Astrocyte (in vitro differentiated cells and primary cell): ENCODE data around the gene RRBP1. TPM values are rescaled to one million over a fixed set of nuclear protein-coding genes. Genes with fewer than 3 reads are reported as not detected.

ENCODE experiments used
- DNase-seq: peaks from one replicate; pipeline ENCODE4 v3.0.0-alpha.2; 2010; ENCODE audit warnings: low read depth
- FAIRE-seq: peaks from 2 replicates; lab custom pipeline; 2011; peaks lifted over from hg19 to GRCh38; lab: Jason Lieb, UNC
- H2AFZ ChIP-seq: 2 replicates; pipeline ENCODE4 v1.6.0; 2012; ENCODE audit warnings: low read depth, low read length, inconsistent platforms
- H3K27ac ChIP-seq: 2 replicates; pipeline ENCODE4 v1.5.1; 2011; ENCODE audit warnings: low read depth, low read length, inconsistent platforms
- H3K27me3 ChIP-seq: 2 replicates; pipeline ENCODE4 v1.6.0; 2011; ENCODE audit warnings: low read length, inconsistent platforms; ENCODE audit not compliant: insufficient read depth
- H3K36me3 ChIP-seq: 2 replicates; pipeline ENCODE4 v1.5.1; 2011; ENCODE audit warnings: low read length, inconsistent platforms; ENCODE audit not compliant: insufficient read depth
- H3K4me1 ChIP-seq: 2 replicates; pipeline ENCODE4 v1.5.1; 2011; ENCODE audit warnings: low read length, inconsistent platforms; ENCODE audit not compliant: insufficient read depth
- H3K4me2 ChIP-seq: 2 replicates; pipeline ENCODE4 v1.6.0; 2012; ENCODE audit warnings: low read length, inconsistent platforms
- H3K4me3 ChIP-seq: 2 replicates; pipeline ENCODE4 v1.5.1; 2011; ENCODE audit warnings: low read depth, mild to moderate bottlenecking, low read length, inconsistent platforms; ENCODE audit not compliant: insufficient read depth
- H3K79me2 ChIP-seq: 2 replicates; pipeline ENCODE4 v1.6.0; 2012; ENCODE audit warnings: mild to moderate bottlenecking, low read length, inconsistent platforms; ENCODE audit not compliant: insufficient read depth
- H3K9ac ChIP-seq: 2 replicates; pipeline ENCODE4 v1.6.0; 2012; ENCODE audit warnings: mild to moderate bottlenecking, low read length, inconsistent platforms
- H3K9me3 ChIP-seq: 2 replicates; pipeline ENCODE4 v1.5.1; 2012; ENCODE audit warnings: low read depth, mild to moderate bottlenecking, low read length, inconsistent platforms; ENCODE audit not compliant: insufficient read depth
- H4K20me1 ChIP-seq: 2 replicates; pipeline ENCODE4 v1.6.0; 2012; ENCODE audit warnings: low read length, inconsistent platforms; ENCODE audit not compliant: insufficient read depth
- H3K27ac Mint-ChIP-seq: one replicate; pipeline ENCODE4 v1.8.0; 2021; ENCODE audit warnings: mild to moderate bottlenecking, mixed read lengths; ENCODE audit not compliant: unreplicated experiment
- H3K27me3 Mint-ChIP-seq: one replicate; pipeline ENCODE4 v1.8.0; 2021; ENCODE audit warnings: low read depth, mixed read lengths; ENCODE audit not compliant: unreplicated experiment
- H3K36me3 Mint-ChIP-seq: one replicate; pipeline ENCODE4 v1.8.0; 2021; ENCODE audit warnings: low read depth, mixed read lengths; ENCODE audit not compliant: unreplicated experiment
- H3K4me1 Mint-ChIP-seq: one replicate; pipeline ENCODE4 v1.8.0; 2021; ENCODE audit warnings: low read depth, mixed read lengths; ENCODE audit not compliant: unreplicated experiment
- H3K4me3 Mint-ChIP-seq: one replicate; pipeline ENCODE4 v1.8.0; 2021; ENCODE audit warnings: mild to moderate bottlenecking, moderate library complexity, mixed read lengths; ENCODE audit not compliant: unreplicated experiment
- H3K9me3 Mint-ChIP-seq: one replicate; pipeline ENCODE4 v1.8.0; 2021; ENCODE audit warnings: mild to moderate bottlenecking, mixed read lengths; ENCODE audit not compliant: unreplicated experiment
- CTCF ChIP-seq: IDR thresholded peaks from 2 replicates; pipeline ENCODE4 v1.5.1; 2011; ENCODE audit warnings: low read depth, mild to moderate bottlenecking, inconsistent platforms, low read length, moderate library complexity; ENCODE audit not compliant: insufficient read depth
- EZH2 ChIP-seq: IDR thresholded peaks from 2 replicates; pipeline ENCODE4 v1.6.1; 2012; ENCODE audit warnings: mild to moderate bottlenecking, low read length, inconsistent platforms; ENCODE audit not compliant: insufficient read depth
- total RNA-seq: library from RNA; stranded (reverse); gene quantifications from 2 replicates; pipeline ENCODE4 v1.2.1, GENCODE V29; 2021

RRBP1 gene
- total RNA-seq, 1 donor from 2014 or later: 347 TPM

DNA sequence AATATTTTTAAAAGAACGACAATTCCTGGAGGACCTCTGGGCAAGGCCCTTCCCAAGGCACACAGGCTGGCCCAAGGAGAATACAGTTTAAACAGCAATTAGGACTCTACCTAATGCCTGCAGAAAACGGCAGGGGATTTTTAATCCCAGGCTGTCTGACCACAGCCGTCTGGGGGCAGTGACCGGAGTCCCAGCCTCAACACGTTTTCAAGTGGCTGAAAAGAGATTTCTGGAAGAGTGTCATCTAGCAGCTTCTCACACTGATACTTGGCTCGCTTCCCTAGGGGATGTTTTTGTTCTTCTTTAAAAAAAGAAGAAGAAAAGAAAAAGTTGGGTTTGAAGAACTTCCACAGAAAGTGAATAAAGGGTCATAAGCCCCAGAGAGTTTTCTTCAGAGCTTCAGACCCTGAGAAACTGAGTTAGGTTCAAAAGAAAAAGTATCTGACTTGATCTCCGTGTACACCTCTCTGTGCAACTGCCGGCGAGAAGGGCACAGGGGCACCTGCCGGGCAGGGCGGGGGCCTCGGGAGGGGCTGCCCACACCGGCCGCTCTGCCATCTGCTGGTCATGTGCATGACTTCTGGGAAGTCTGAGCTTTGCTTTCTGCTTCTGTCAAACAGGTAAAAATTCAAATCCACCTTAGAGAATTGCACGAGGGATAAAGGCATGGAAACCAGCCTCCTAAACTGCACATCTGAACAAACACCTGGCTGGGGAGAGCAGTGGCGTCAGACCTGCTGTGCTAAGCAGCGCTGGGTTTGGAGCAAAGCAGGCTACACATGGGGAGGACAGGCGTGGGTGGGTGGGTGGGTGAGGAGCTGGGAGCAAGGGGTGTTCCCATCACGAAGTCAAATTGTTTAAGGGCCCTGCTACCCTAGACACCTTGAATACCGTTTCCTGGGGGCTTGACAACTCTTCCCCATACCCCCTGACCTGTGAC, 33.0 kb downstream of the RRBP1 start:
- Histone ChIP-seq H3K4me3 (no peak overlapping the region), H3K27me3 (no peaks in the 10 kb centered on the region), H2AFZ (no peak overlapping the region), H3K36me3 (peaks cover 13% of the 10 kb centered on the region), H3K79me2 (peaks cover 100% of the 10 kb centered on the region), H3K4me2 (no peak overlapping the region), H3K27ac (no peak overlapping the region), H3K9me3 (no peaks in the 10 kb centered on the region), H3K9ac (no peak overlapping the region), H3K4me1 (peaks cover 17% of the 10 kb centered on the region), H4K20me1 (peaks cover 99% of the 10 kb centered on the region)
- FAIRE-seq (no peak), DNase-seq (no peak)
- Mint-ChIP-seq H3K36me3 (peaks cover 6% of the 10 kb centered on the region), H3K9me3 (no peaks in the 10 kb centered on the region), H3K4me3 (no peak overlapping the region), H3K4me1 (peaks cover 37% of the 10 kb centered on the region), H3K27me3 (no peaks in the 10 kb centered on the region), H3K27ac (no peak overlapping the region)
- TF ChIP-seq CTCF (peak; percentile 14), EZH2 (no peak)

GRCh38 chr20:17648315-17648646, 33.8 kb downstream of the RRBP1 start:
- Histone ChIP-seq H3K36me3 (peaks cover 10% of the 10 kb centered on the region), H3K4me1 (peaks cover 24% of the 10 kb centered on the region), H3K4me2 (no peak overlapping the region), H3K79me2 (peaks cover 100% of the 10 kb centered on the region), H2AFZ (no peak overlapping the region), H3K4me3 (no peak overlapping the region), H3K27me3 (no peaks in the 10 kb centered on the region), H3K9ac (no peak overlapping the region), H4K20me1 (peaks cover 100% of the 10 kb centered on the region), H3K27ac (no peak overlapping the region), H3K9me3 (no peaks in the 10 kb centered on the region)
- H3K27me3 Mint-ChIP-seq: no peaks in the 10 kb centered on the region
- FAIRE-seq (no peak), DNase-seq (no peak)
- peaks cover 43% of the 10 kb centered on the region for H3K4me1 Mint-ChIP-seq
- no peak for TF ChIP-seq EZH2
- TF ChIP-seq CTCF: no peak
- no peak overlapping the region for H3K27ac Mint-ChIP-seq
- H3K9me3 Mint-ChIP-seq: no peaks in the 10 kb centered on the region
- peaks cover 7% of the 10 kb centered on the region for H3K36me3 Mint-ChIP-seq
- H3K4me3 Mint-ChIP-seq: no peak overlapping the region
